SK-N-SH (cell line): Measurements from ENCODE around the gene SLC46A3. TPM values are rescaled to one million over a fixed set of nuclear protein-coding genes. Genes with fewer than 3 reads are reported as not detected.

Experiments used
- CTCF ChIA-PET: fragments of 300-600, 350-600 bp; formaldehyde crosslinking; extraction: SDS; loops from one replicate; lab custom pipeline; 2021; lab: Yijun Ruan, JAX
- POLR2A ChIA-PET: fragments of 350-600 bp; sonication (Branson Sonifier 250); formaldehyde crosslinking; extraction: SDS; loops from one replicate; lab custom pipeline; 2020; ENCODE audit warnings: antibody characterized with exemption, inconsistent platforms; lab: Yijun Ruan, JAX
- DNase-seq: peaks from one replicate; pipeline ENCODE4 v3.0.0; 2012
- H2AFZ ChIP-seq: fragments of 200-600 bp; sonication (generic); 2 replicates; pipeline ENCODE4 v1.8.1; 2016; ENCODE audit warnings: antibody characterized with exemption, mild to moderate bottlenecking, low read depth
- H3F3A ChIP-seq: fragments of 200-600 bp; sonication (generic); replicated peaks from 2 replicates; pipeline ENCODE3; 2016; ENCODE audit warnings: antibody characterized with exemption, mild to moderate bottlenecking; ENCODE audit not compliant: insufficient read depth
- H3K27ac ChIP-seq, 2 experiments: fragments of 200-500 bp in 1 of 2; fragments of 200-600 bp in 1 of 2; sonication (Bioruptor generic) in 1 of 2; sonication (generic), shearing (Covaris generic) in 1 of 2; 2 replicates each; pipeline versions ENCODE4 v1.5.1 to v1.6.1; 2014 to 2016; ENCODE audit warnings: low read depth in 2 of 2, inconsistent platforms in 1 of 2, low read length in 1 of 2, mild to moderate bottlenecking in 1 of 2, mixed read lengths in 1 of 2
- H3K27me3 ChIP-seq: fragments of 200-600 bp; sonication (generic), shearing (Covaris generic); 2 replicates; pipeline ENCODE4 v1.6.1; 2016; ENCODE audit warnings: mixed run types; ENCODE audit not compliant: insufficient read depth
- H3K36me3 ChIP-seq, 2 experiments: fragments of 200-500 bp in 1 of 2; fragments of 200-600 bp in 1 of 2; sonication (Bioruptor generic) in 1 of 2; sonication (generic) in 1 of 2; replicated peaks in 1 of 2; 2 replicates each; pipeline versions ENCODE3 to v1.5.1; 2014 to 2016; ENCODE audit warnings: low read length in 1 of 2, mild to moderate bottlenecking in 1 of 2; ENCODE audit not compliant: insufficient read depth in 2 of 2, control insufficient read depth in 1 of 2
- H3K4me1 ChIP-seq, 2 experiments: fragments of 200-500 bp in 1 of 2; fragments of 200-600 bp in 1 of 2; sonication (Bioruptor generic) in 1 of 2; sonication (generic), shearing (Covaris generic) in 1 of 2; 2 replicates each; pipeline versions ENCODE4 v1.5.1 to v1.6.1; 2014 to 2016; ENCODE audit warnings: low read depth in 1 of 2, low read length in 1 of 2, mixed run types in 1 of 2; ENCODE audit not compliant: insufficient read depth in 2 of 2, control insufficient read depth in 1 of 2
- H3K4me2 ChIP-seq: fragments of 200-600 bp; sonication (generic), shearing (Covaris generic); 2 replicates; pipeline ENCODE4 v1.6.1; 2017; ENCODE audit warnings: mixed run types
- H3K4me3 ChIP-seq, 2 experiments: fragments of 200-500 bp in 1 of 2; fragments of 200-600 bp in 1 of 2; sonication (Bioruptor generic) in 1 of 2; sonication (generic), shearing (Covaris generic) in 1 of 2; 2 replicates each; pipeline versions ENCODE4 v1.5.1 to v1.8.1; 2014 to 2016; ENCODE audit warnings: low read depth in 2 of 2, inconsistent platforms in 1 of 2, low read length in 1 of 2, mild to moderate bottlenecking in 1 of 2, mixed read lengths in 1 of 2, moderate library complexity in 1 of 2
- H3K79me2 ChIP-seq: fragments of 200-600 bp; sonication (generic); 2 replicates; pipeline ENCODE4 v1.8.1; 2017; ENCODE audit warnings: mild to moderate bottlenecking; ENCODE audit not compliant: insufficient read depth
- H3K9ac ChIP-seq: fragments of 200-600 bp; sonication (generic); 2 replicates; pipeline ENCODE4 v1.6.1; 2017; ENCODE audit warnings: mixed run types
- H3K9me2 ChIP-seq: fragments of 200-600 bp; sonication (generic); 2 replicates; pipeline ENCODE4 v1.6.1; 2017; ENCODE audit warnings: mixed run types
- H3K9me3 ChIP-seq: fragments of 200-600 bp; sonication (generic); 2 replicates; pipeline ENCODE4 v1.6.1; 2017; ENCODE audit warnings: mixed run types, mild to moderate bottlenecking, moderate library complexity
- H4K20me1 ChIP-seq: fragments of 200-600 bp; sonication (generic); 2 replicates; pipeline ENCODE4 v1.6.1; 2017; ENCODE audit warnings: mild to moderate bottlenecking, mixed run types; ENCODE audit not compliant: insufficient read depth
- CHD2 ChIP-seq: fragments of 150-350 bp; IDR thresholded peaks from 2 replicates; pipeline ENCODE4 v1.6.1; 2018; ENCODE audit warnings: low read length; ENCODE audit not compliant: partially characterized antibody
- ELF1 ChIP-seq: IDR thresholded peaks from 2 replicates; pipeline ENCODE4 v1.4.0; 2012
- EZH2phosphoT487 ChIP-seq: fragments of 200-600 bp; sonication (generic); IDR thresholded peaks from 2 replicates; pipeline ENCODE4 v1.6.1; 2017; ENCODE audit warnings: low read depth, mixed run types, mild to moderate bottlenecking, antibody characterized with exemption, moderate library complexity, borderline replicate concordance
- FOXM1 ChIP-seq: IDR thresholded peaks from 2 replicates; pipeline ENCODE4 v1.4.0; 2012; ENCODE audit warnings: low read depth, mild to moderate bottlenecking
- GATA2 ChIP-seq: sonication (generic); formaldehyde crosslinking; IDR thresholded peaks from 2 replicates; pipeline ENCODE4 v1.5.0; 2020; ENCODE audit warnings: mild to moderate bottlenecking, missing genetic modification reagents
- MAX ChIP-seq: IDR thresholded peaks from 2 replicates; pipeline ENCODE4 v1.4.0; 2012; ENCODE audit warnings: low read depth
- MXI1 ChIP-seq: IDR thresholded peaks from 2 replicates; pipeline ENCODE4 v1.6.1; 2012; ENCODE audit warnings: mild to moderate bottlenecking, low read depth, low read length, improper control_type of control experiment
- NRF1 ChIP-seq: IDR thresholded peaks from 2 replicates; pipeline ENCODE4 v1.6.1; 2012; ENCODE audit warnings: low read depth, mild to moderate bottlenecking, low read length
- RAD21 ChIP-seq: IDR thresholded peaks from 2 replicates; pipeline ENCODE4 v1.6.1; 2012; ENCODE audit warnings: mild to moderate bottlenecking, low read length
- TAF1 ChIP-seq: IDR thresholded peaks from 2 replicates; pipeline ENCODE4 v1.6.1; 2012; ENCODE audit warnings: low read depth, mild to moderate bottlenecking, low read length, moderate library complexity, borderline replicate concordance
- USF2 ChIP-seq: fragments of 150-350 bp; IDR thresholded peaks from 2 replicates; pipeline ENCODE4 v1.6.1; 2017; ENCODE audit warnings: antibody characterized with exemption, low read length, low read depth, borderline replicate concordance
- WGBS: methylation state at CpG from one replicate; pipeline ENCODE4 v1.1.6; 2017; ENCODE audit warnings: low lambda C conversion rate; 5-methylcytosine and 5-hydroxymethylcytosine counted together
- polyA plus RNA-seq, 3 experiments: library from polyadenylated mRNA; depleted of rRNA; stranded (reverse); fragments of >200 nt; gene quantifications; 2 replicates each; pipeline ENCODE4 v1.2.3, GENCODE V29; 2012
- TF ChIP-seq, protein P1 (sequence below): fragments of 150-350 bp; IDR thresholded peaks from 2 replicates; pipeline ENCODE4 v1.6.1; 2016; ENCODE audit warnings: mild to moderate bottlenecking, low read depth, low read length
- TF ChIP-seq, protein P2 (sequence below): IDR thresholded peaks from 2 replicates; pipeline ENCODE4 v1.4.0; 2012; ENCODE audit warnings: low read depth, borderline replicate concordance
- TF ChIP-seq, protein P3 (sequence below): IDR thresholded peaks from 2 replicates; pipeline ENCODE4 v1.4.0; 2012; ENCODE audit warnings: low read depth, borderline replicate concordance

Gene SLC46A3
- polyA plus RNA-seq, 1 of the 3 experiments (the other 2 are of a cell fraction), result 2.0 TPM

DNA sequence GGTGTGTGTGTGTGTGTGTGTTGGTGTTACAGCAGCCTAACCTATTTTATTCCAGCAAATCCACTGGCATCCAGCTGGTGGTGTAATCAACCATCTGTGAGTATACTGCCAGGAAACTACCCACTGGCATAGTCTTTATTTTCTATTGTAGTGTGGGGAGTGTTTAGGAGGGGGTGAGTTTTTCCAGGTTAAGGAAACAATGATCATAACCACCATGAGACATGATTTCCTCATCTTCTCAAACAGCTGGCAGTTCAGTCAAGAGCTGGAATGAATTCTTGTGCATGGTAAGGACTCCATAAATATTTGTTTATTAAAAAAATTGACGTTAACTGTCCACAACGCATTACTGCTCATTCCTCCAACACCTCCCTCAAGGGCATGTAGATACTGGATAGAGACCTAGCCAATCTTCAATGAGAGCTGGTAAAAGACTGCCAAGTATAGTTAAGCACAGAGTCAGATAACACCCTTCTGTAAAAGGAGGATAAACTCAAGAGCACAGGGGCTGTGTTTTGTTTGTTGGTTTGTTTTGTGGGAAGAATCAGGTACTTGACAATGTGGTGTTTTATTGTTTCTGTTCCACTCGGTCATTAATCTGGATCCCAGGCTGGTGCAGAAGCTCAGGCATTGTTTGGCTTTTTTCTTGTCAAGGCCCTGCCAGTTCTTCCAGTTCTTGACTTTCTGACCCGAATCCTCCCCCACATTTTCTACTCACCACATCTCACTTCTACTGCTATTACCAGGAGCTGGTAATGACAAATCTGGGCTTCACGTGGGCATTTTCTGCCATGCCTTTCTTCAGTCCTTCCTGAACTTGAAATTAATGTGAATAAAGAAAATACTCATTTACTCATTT, 31.6 kb upstream of the SLC46A3 start:
- no peak for TF ChIP-seq NRF1
- TF ChIP-seq, protein P1, sequence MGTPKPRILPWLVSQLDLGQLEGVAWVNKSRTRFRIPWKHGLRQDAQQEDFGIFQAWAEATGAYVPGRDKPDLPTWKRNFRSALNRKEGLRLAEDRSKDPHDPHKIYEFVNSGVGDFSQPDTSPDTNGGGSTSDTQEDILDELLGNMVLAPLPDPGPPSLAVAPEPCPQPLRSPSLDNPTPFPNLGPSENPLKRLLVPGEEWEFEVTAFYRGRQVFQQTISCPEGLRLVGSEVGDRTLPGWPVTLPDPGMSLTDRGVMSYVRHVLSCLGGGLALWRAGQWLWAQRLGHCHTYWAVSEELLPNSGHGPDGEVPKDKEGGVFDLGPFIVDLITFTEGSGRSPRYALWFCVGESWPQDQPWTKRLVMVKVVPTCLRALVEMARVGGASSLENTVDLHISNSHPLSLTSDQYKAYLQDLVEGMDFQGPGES, result no peak
- TF ChIP-seq MXI1, result no peak
- no peak for TF ChIP-seq CHD2
- TF ChIP-seq TAF1, result no peak
- no peak for TF ChIP-seq RAD21
- TF ChIP-seq FOXM1, result no peak
- no peak for TF ChIP-seq ELF1
- TF ChIP-seq EZH2phosphoT487, result no peak
- no peak for TF ChIP-seq USF2
- no peak for TF ChIP-seq MAX
- TF ChIP-seq, protein P2, sequence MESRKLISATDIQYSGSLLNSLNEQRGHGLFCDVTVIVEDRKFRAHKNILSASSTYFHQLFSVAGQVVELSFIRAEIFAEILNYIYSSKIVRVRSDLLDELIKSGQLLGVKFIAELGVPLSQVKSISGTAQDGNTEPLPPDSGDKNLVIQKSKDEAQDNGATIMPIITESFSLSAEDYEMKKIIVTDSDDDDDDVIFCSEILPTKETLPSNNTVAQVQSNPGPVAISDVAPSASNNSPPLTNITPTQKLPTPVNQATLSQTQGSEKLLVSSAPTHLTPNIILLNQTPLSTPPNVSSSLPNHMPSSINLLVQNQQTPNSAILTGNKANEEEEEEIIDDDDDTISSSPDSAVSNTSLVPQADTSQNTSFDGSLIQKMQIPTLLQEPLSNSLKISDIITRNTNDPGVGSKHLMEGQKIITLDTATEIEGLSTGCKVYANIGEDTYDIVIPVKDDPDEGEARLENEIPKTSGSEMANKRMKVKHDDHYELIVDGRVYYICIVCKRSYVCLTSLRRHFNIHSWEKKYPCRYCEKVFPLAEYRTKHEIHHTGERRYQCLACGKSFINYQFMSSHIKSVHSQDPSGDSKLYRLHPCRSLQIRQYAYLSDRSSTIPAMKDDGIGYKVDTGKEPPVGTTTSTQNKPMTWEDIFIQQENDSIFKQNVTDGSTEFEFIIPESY, result no peak
- TF ChIP-seq GATA2 (CRISPR knock-in tag), result no peak
- TF ChIP-seq, protein P3, sequence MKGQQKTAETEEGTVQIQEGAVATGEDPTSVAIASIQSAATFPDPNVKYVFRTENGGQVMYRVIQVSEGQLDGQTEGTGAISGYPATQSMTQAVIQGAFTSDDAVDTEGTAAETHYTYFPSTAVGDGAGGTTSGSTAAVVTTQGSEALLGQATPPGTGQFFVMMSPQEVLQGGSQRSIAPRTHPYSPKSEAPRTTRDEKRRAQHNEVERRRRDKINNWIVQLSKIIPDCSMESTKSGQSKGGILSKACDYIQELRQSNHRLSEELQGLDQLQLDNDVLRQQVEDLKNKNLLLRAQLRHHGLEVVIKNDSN, result no peak
- Histone ChIP-seq H3K9me3 (no peaks in the 10 kb centered on the region), H3K27ac (no peak overlapping the region), H2AFZ (no peak overlapping the region), H3F3A (no peaks in the 10 kb centered on the region), H3K79me2 (no peaks in the 10 kb centered on the region), H3K27me3 (no peaks in the 10 kb centered on the region; the same call in 1 of the 2 replicates), H3K36me3 (no peaks in the 10 kb centered on the region), H3K9me2 (no peaks in the 10 kb centered on the region), H3K9ac (no peak overlapping the region), H3K4me3 (no peak overlapping the region), H3K4me2 (no peak overlapping the region), H4K20me1 (no peaks in the 10 kb centered on the region), H3K4me1 (peaks cover 0 to 11% of the 10 kb centered on the region in 2 experiments; a peak in 2 of 4 replicates)
- ChIA-PET CTCF (no interaction called here), POLR2A (no interaction called here)
- no peak for DNase-seq
- 19% methylated on average over 5 of the region's 5 CpGs for WGBS
